IMR-90 (cell line): ENCODE data around the gene TCF7L2. TPM values are rescaled to one million over a fixed set of nuclear protein-coding genes. Genes with fewer than 3 reads are reported as not detected.

Experiments used
- ATAC-seq: fragments of 200-7000 bp; cut with Tn5 transposase; 2 replicates; pipeline ENCODE4 v1.9.1; 2020; ENCODE audit warnings: low read depth, mild to moderate bottlenecking, moderate library complexity
- BruUV-seq: library from RNA; stranded (reverse); fragments of 400-500 nt; replicated peaks from 2 replicates; lab custom pipeline; 2021; lab: Mats Ljungman, UMichigan
- CTCF ChIA-PET: fragments of 300-600 bp; formaldehyde crosslinking; extraction: SDS; loops from one replicate; lab custom pipeline; 2021; ENCODE audit warnings: antibody characterized with exemption; lab: Yijun Ruan, JAX
- POLR2A ChIA-PET: fragments of 300-600 bp; sonication (Branson Sonifier 250); formaldehyde crosslinking; loops from one replicate; lab custom pipeline; 2022; ENCODE audit warnings: antibody characterized with exemption; ENCODE audit not compliant: unreplicated experiment; lab: Charles Lee
- DNase-seq: peaks from one replicate; pipeline ENCODE4 v3.0.0; 2013
- H2AFZ ChIP-seq: replicated peaks from 2 replicates; pipeline ENCODE3; 2013; ENCODE audit warnings: low read length, mild to moderate bottlenecking; ENCODE audit not compliant: poor library complexity
- H2AK5ac ChIP-seq: 2 replicates; pipeline ENCODE4 v1.6.1; 2013; ENCODE audit warnings: low read depth, low read length, inconsistent platforms
- H2AK9ac ChIP-seq: replicated peaks from 2 replicates; pipeline ENCODE3; 2013; ENCODE audit warnings: mild to moderate bottlenecking, low read depth, low read length, moderate library complexity; ENCODE audit not compliant: poor library complexity
- H2BK120ac ChIP-seq: 2 replicates; pipeline ENCODE4 v1.6.1; 2013; ENCODE audit warnings: low read depth, low read length, inconsistent platforms
- H2BK15ac ChIP-seq: 3 replicates; pipeline ENCODE4 v1.6.1; 2013; ENCODE audit warnings: low read depth, low read length, inconsistent platforms
- H2BK20ac ChIP-seq: 2 replicates; pipeline ENCODE4 v1.6.1; 2013; ENCODE audit warnings: low read depth, mild to moderate bottlenecking, inconsistent platforms, low read length, moderate library complexity
- H2BK5ac ChIP-seq: 2 replicates; pipeline ENCODE4 v1.6.1; 2013; ENCODE audit warnings: mild to moderate bottlenecking, low read depth, low read length, inconsistent platforms; ENCODE audit not compliant: poor library complexity, severe bottlenecking
- H3K14ac ChIP-seq: replicated peaks from 2 replicates; pipeline ENCODE4 v1.6.1; 2013; ENCODE audit warnings: low read depth, low read length, inconsistent platforms
- H3K18ac ChIP-seq: 2 replicates; pipeline ENCODE4 v1.6.1; 2013; ENCODE audit warnings: low read depth, low read length, control low read depth
- H3K23ac ChIP-seq: 2 replicates; pipeline ENCODE4 v1.6.1; 2013; ENCODE audit warnings: low read depth, low read length, inconsistent platforms
- H3K27ac ChIP-seq: 2 replicates; pipeline ENCODE4 v1.5.1; 2013; ENCODE audit warnings: mild to moderate bottlenecking, control low read depth, low read length; ENCODE audit not compliant: insufficient read depth
- H3K27me3 ChIP-seq: 2 replicates; pipeline ENCODE4 v1.6.1; 2013; ENCODE audit warnings: low read length; ENCODE audit not compliant: control insufficient read depth, insufficient read depth
- H3K36me3 ChIP-seq: 2 replicates; pipeline ENCODE4 v1.6.1; 2013; ENCODE audit warnings: low read length, mixed read lengths; ENCODE audit not compliant: control insufficient read depth, insufficient read depth
- H3K4ac ChIP-seq: 2 replicates; pipeline ENCODE4 v1.6.1; 2013; ENCODE audit warnings: low read depth, low read length, inconsistent platforms
- H3K4me1 ChIP-seq: 2 replicates; pipeline ENCODE4 v1.6.1; 2013; ENCODE audit warnings: low read length, mixed read lengths; ENCODE audit not compliant: control insufficient read depth, insufficient read depth
- H3K4me2 ChIP-seq: 2 replicates; pipeline ENCODE4 v1.6.1; 2013; ENCODE audit warnings: low read depth, mild to moderate bottlenecking, control low read depth, low read length, moderate library complexity
- H3K4me3 ChIP-seq: 2 replicates; pipeline ENCODE4 v1.5.1; 2013; ENCODE audit warnings: low read depth, mild to moderate bottlenecking, control low read depth, low read length, moderate library complexity; ENCODE audit not compliant: insufficient read depth
- H3K56ac ChIP-seq: 2 replicates; pipeline ENCODE4 v1.6.1; 2013; ENCODE audit warnings: low read length, inconsistent platforms; ENCODE audit not compliant: insufficient read depth; ENCODE audit errors: extremely low read depth
- H3K79me1 ChIP-seq, 2 experiments: 2 replicates each; pipeline ENCODE4 v1.6.1; 2013; ENCODE audit warnings: low read length in 2 of 2, inconsistent platforms in 1 of 2, low read depth in 1 of 2
- H3K9ac ChIP-seq: 2 replicates; pipeline ENCODE4 v1.6.1; 2013; ENCODE audit warnings: low read depth, low read length, control low read depth
- H3K9me1 ChIP-seq: 2 replicates; pipeline ENCODE4 v1.6.1; 2013; ENCODE audit warnings: low read length, inconsistent platforms; ENCODE audit not compliant: insufficient read depth
- H3K9me3 ChIP-seq: 2 replicates; pipeline ENCODE4 v1.6.1; 2013; ENCODE audit warnings: low read length; ENCODE audit not compliant: control insufficient read depth, insufficient read depth
- H4K20me1 ChIP-seq: 2 replicates; pipeline ENCODE4 v1.6.1; 2013; ENCODE audit warnings: low read length, inconsistent platforms; ENCODE audit not compliant: insufficient read depth
- H4K5ac ChIP-seq: 2 replicates; pipeline ENCODE4 v1.6.1; 2013; ENCODE audit warnings: mild to moderate bottlenecking, low read depth, low read length, control low read depth
- H4K8ac ChIP-seq, 2 experiments: 2 replicates each; pipeline ENCODE4 v1.6.1; 2013; ENCODE audit warnings: low read depth in 2 of 2, low read length in 2 of 2, control low read depth in 1 of 2, inconsistent platforms in 1 of 2
- H4K91ac ChIP-seq: 2 replicates; pipeline ENCODE4 v1.6.1; 2013; ENCODE audit warnings: low read depth, low read length, inconsistent platforms; ENCODE audit not compliant: insufficient read depth
- MAFK ChIP-seq: IDR thresholded peaks from 2 replicates; pipeline ENCODE4 v1.6.1; 2012; ENCODE audit warnings: low read depth, low read length, improper control_type of control experiment
- NFE2L2 ChIP-seq: fragments of 150-350 bp; IDR thresholded peaks from 2 replicates; pipeline ENCODE4 v1.6.1; 2016; ENCODE audit warnings: low read depth, mild to moderate bottlenecking, low read length
- RFX5 ChIP-seq: IDR thresholded peaks from 2 replicates; pipeline ENCODE4 v1.8.0; 2012; ENCODE audit warnings: low read depth, mild to moderate bottlenecking, low read length, moderate library complexity
- WGBS, 2 experiments: methylation state at CpG; one replicate each; pipeline versions ENCODE4 v1.1.5 to v1.1.7; 2013; ENCODE audit warnings: missing lambda C conversion rate in 2 of 2; ENCODE audit not compliant: insufficient read length in 1 of 2; ENCODE audit errors: extremely low coverage in 2 of 2; 5-methylcytosine and 5-hydroxymethylcytosine counted together
- dilution Hi-C: fragments of 300-500 bp; cut with HindIII; formaldehyde crosslinking; loops from one replicate; pipeline ENCODE4 v1.14.3; 2018; ENCODE audit warnings: low sequenced_read_pairs; ENCODE audit not compliant: unreplicated experiment
- in situ Hi-C: fragments of 300-500 bp; cut with MboI; formaldehyde crosslinking; loops from 3 replicates; pipeline ENCODE4 v1.14.3; 2019; ENCODE audit warnings: low sequenced_read_pairs, inconsistent platforms, mixed read lengths
- intact Hi-C: fragments of 100-400 bp; cut with micrococcal nuclease; formaldehyde crosslinking; loops from 2 replicates; pipeline ENCODE4 v1.10.0; 2022
- polyA plus RNA-seq, 3 experiments: library from polyadenylated mRNA; depleted of rRNA; stranded (reverse); fragments of >200 nt; gene quantifications; 2 replicates each; pipeline ENCODE4 v1.2.3, GENCODE V29; 2012; ENCODE audit warnings: low replicate concordance in 1 of 3
- total RNA-seq: library from RNA; depleted of rRNA; stranded (reverse); fragments of >200 nt; gene quantifications from 2 replicates; pipeline ENCODE4 v1.2.3, GENCODE V29; 2012

TCF7L2 gene
- total and polyA plus RNA-seq, 2 of the 4 experiments (the other 2 are of a cell fraction), result 1.3 to 12.2 TPM

GRCh38 chr10:112972606-112973005 lies 22.6 kb downstream of the TCF7L2 start:
- H2BK5ac ChIP-seq, result no peak overlapping the region
- no peak overlapping the region for H3K9ac ChIP-seq
- H3K4me3 ChIP-seq, result no peak overlapping the region
- no peak overlapping the region for H2AK9ac ChIP-seq
- no peak overlapping the region for H3K18ac ChIP-seq
- TF ChIP-seq RFX5 (no peak), MAFK (no peak), NFE2L2 (no peak)
- in situ Hi-C loops (no loop called here), intact Hi-C loops (no loop called here), dilution Hi-C loops (no loop called here)
- no peak overlapping the region for H4K8ac ChIP-seq
- CTCF ChIA-PET, result interaction anchor here (0.6 kb wide), 1 partner anchor 14 kb away, joined by 6 read pairs; no protein-coding TSS in a partner anchor
- POLR2A ChIA-PET, result interaction anchor here (0.6 kb wide), 1 partner anchor 512 kb away, joined by 3 read pairs; no protein-coding TSS in a partner anchor
- no CpG with 5 or more reads among the region's 5 CpGs for WGBS, 2 experiments
- H3K23ac ChIP-seq, result no peak overlapping the region
- H3K27ac ChIP-seq, result no peak overlapping the region
- ATAC-seq, result no peak
- H3K79me1 ChIP-seq, result peaks cover 62 to 72% of the 10 kb centered on the region in 2 experiments
- no TSS peak for BruUV-seq
- no peak overlapping the region for H2AFZ ChIP-seq
- H3K27me3 ChIP-seq, result no peaks in the 10 kb centered on the region
- no peak overlapping the region for H4K5ac ChIP-seq
- H3K9me3 ChIP-seq, result no peaks in the 10 kb centered on the region
- peaks cover 26% of the 10 kb centered on the region; the same call in 1 of the 2 replicates for H4K20me1 ChIP-seq
- H2BK15ac ChIP-seq, result no peak overlapping the region
- no peak for DNase-seq
- no peak overlapping the region for H3K4ac ChIP-seq
- peaks cover 18% of the 10 kb centered on the region for H3K36me3 ChIP-seq
- no peak overlapping the region for H2BK120ac ChIP-seq
- H2AK5ac ChIP-seq, result no peak overlapping the region
- no peaks in the 10 kb centered on the region for H3K4me1 ChIP-seq
- H3K56ac ChIP-seq, result no peak overlapping the region
- no peak overlapping the region for H3K14ac ChIP-seq
- H4K91ac ChIP-seq, result no peak overlapping the region
- H3K9me1 ChIP-seq, result peaks cover 15% of the 10 kb centered on the region; the same call in 1 of the 2 replicates
- no peak overlapping the region for H3K4me2 ChIP-seq
- no peak overlapping the region for H2BK20ac ChIP-seq
